ENCODE data around the gene SUMO2. TPM values are rescaled to one million over a fixed set of nuclear protein-coding genes. Genes with fewer than 3 reads are reported as not detected.

SUMO2 gene
- total and polyA plus RNA-seq, 2 experiments from 2014 or later, result 91.3 to 485 TPM

- DNase-seq (ENCODE audit: low read depth in 1 of 2, low spot score in 1 of 2), result peak; percentile 15 to 24
Measured at GRCh38 chr17:75181608-75182318, 996 bp downstream of the SUMO2 start.

GRCh38 chr17:75181110-75181509 lies 1.6 kb downstream of the SUMO2 start:
- TF ChIP-seq CTCF (IDR thresholded peaks at IDR 0.05; ENCODE audit: low read depth, low read length), result no peak
- no peaks in the 10 kb centered on the region for H3K9me3 ChIP-seq (ENCODE audit: low read depth)
- DNase-seq (ENCODE audit: low read depth in 1 of 2, low spot score in 1 of 2), result no peak
- H3K36me3 ChIP-seq, result peaks cover 11% of the 10 kb centered on the region
- peak overlapping the region; percentile 85 for H3K4me3 ChIP-seq
- peaks cover 9% of the 10 kb centered on the region for H3K4me1 ChIP-seq (ENCODE audit: low read depth)
- no peaks in the 10 kb centered on the region for H3K27me3 ChIP-seq
- H3K27ac ChIP-seq, result peak overlapping the region; percentile 99

More at GRCh38 chr17:75181608-75182318, 996 bp downstream of the SUMO2 start:
- Histone ChIP-seq H3K27ac (peak overlapping the region; percentile 99), H3K36me3 (peaks cover 4% of the 10 kb centered on the region), H3K27me3 (no peaks in the 10 kb centered on the region), H3K4me1 (ENCODE audit: low read depth) (peaks cover 9% of the 10 kb centered on the region), H3K9me3 (ENCODE audit: low read depth) (no peaks in the 10 kb centered on the region), H3K4me3 (peak overlapping the region; percentile 85)
- no peak for TF ChIP-seq CTCF (IDR thresholded peaks at IDR 0.05; ENCODE audit: low read depth, low read length)

- Histone ChIP-seq H3K36me3 (peaks cover 37% of the 10 kb centered on the region), H3K9me3 (ENCODE audit: low read depth) (no peaks in the 10 kb centered on the region), H3K4me1 (ENCODE audit: low read depth) (peaks cover 9% of the 10 kb centered on the region), H3K27me3 (no peaks in the 10 kb centered on the region), H3K27ac (no peak overlapping the region), H3K4me3 (no peak overlapping the region)
- no peak for TF ChIP-seq CTCF (IDR thresholded peaks at IDR 0.05; ENCODE audit: low read depth, low read length)
- DNase-seq (ENCODE audit: low read depth in 1 of 2, low spot score in 1 of 2), result no peak
Measured at GRCh38 chr17:75178453-75178852, 4.3 kb downstream of the SUMO2 start.

GRCh38 chr17:75176625-75177024 lies 6.1 kb downstream of the SUMO2 start:
- Histone ChIP-seq H3K27ac (no peak overlapping the region), H3K36me3 (peaks cover 50% of the 10 kb centered on the region), H3K27me3 (no peaks in the 10 kb centered on the region), H3K4me3 (no peak overlapping the region), H3K4me1 (ENCODE audit: low read depth) (peaks cover 9% of the 10 kb centered on the region), H3K9me3 (ENCODE audit: low read depth) (no peaks in the 10 kb centered on the region)
- no peak for DNase-seq (ENCODE audit: low read depth in 1 of 2, low spot score in 1 of 2)
- no peak for TF ChIP-seq CTCF (IDR thresholded peaks at IDR 0.05; ENCODE audit: low read depth, low read length)

GRCh38 chr17:75174996-75175395 lies 7.8 kb downstream of the SUMO2 start:
- TF ChIP-seq CTCF (IDR thresholded peaks at IDR 0.05; ENCODE audit: low read depth, low read length), result no peak
- Histone ChIP-seq H3K4me3 (no peak overlapping the region), H3K4me1 (ENCODE audit: low read depth) (no peaks in the 10 kb centered on the region), H3K9me3 (ENCODE audit: low read depth) (no peaks in the 10 kb centered on the region), H3K27me3 (no peaks in the 10 kb centered on the region), H3K27ac (no peak overlapping the region), H3K36me3 (peaks cover 52% of the 10 kb centered on the region)
- no peak for DNase-seq (ENCODE audit: low read depth in 1 of 2, low spot score in 1 of 2)

Measured in cardiac muscle cell (in vitro differentiated cells and primary cell).